ENCODE data around the gene CIDEC. TPM values are rescaled to one million over a fixed set of nuclear protein-coding genes. Genes with fewer than 3 reads are reported as not detected.

CIDEC gene
- total and polyA plus RNA-seq, 2 of the 8 experiments (the other 6 are each of a cell fraction or from before 2014, with no cell fraction given) = not detected

- no peak overlapping the region for H3K27ac ChIP-seq (ENCODE audit: low read depth, low read length)
- DNase-seq (ENCODE audit: low read depth in 1 of 2, low spot score in 2 of 2) (no peak), FAIRE-seq (no peak)
- CTCF ChIA-PET (ENCODE audit: partially characterized antibody) = interaction anchor here (1.0 to 2.2 kb wide), 6 partner anchors 8 to 80 kb away, joined by 3 to 9 read pairs (median 4); no protein-coding TSS in a partner anchor
- no peak overlapping the region for H3K9ac ChIP-seq (replicated peaks in 1 of 4; ENCODE audit: extremely low read depth in 1 of 4, low read depth in 3 of 4, low read length in 3 of 4)
- no peaks in the 10 kb centered on the region for H3K23me2 ChIP-seq (ENCODE audit: low read depth, low read length)
- H4K5ac ChIP-seq (ENCODE audit: insufficient read length, low read depth, low read length) = no peak overlapping the region
- no peak overlapping the region for H2BK120ac ChIP-seq (replicated peaks; ENCODE audit: low read depth, low read length)
- H3K23ac ChIP-seq (ENCODE audit: insufficient read length) = no peak overlapping the region
- peak overlapping the region; percentile 52 for H3K4me2 ChIP-seq (ENCODE audit: insufficient read depth in 1 of 2, low read depth in 2 of 2, low read length in 2 of 2)
- H2AFZ ChIP-seq (ENCODE audit: low read length) = peak overlapping the region; percentile 61
- no peak overlapping the region for H3K14ac ChIP-seq (ENCODE audit: insufficient read length)
- H3K4ac ChIP-seq (replicated peaks; ENCODE audit: insufficient read length, low read depth, low read length) = no peak overlapping the region
- H3K36me3 ChIP-seq (ENCODE audit: control insufficient read depth in 2 of 4, insufficient read depth in 4 of 4, low read length in 3 of 4) = no peaks in the 10 kb centered on the region
- H2BK15ac ChIP-seq (ENCODE audit: low read length) = peak overlapping the region; percentile 88
- peak overlapping the region; percentile 66 for H4K8ac ChIP-seq (ENCODE audit: extremely low read depth, insufficient read depth, low read length)
- H3K9me3 ChIP-seq (ENCODE audit: insufficient read depth in 2 of 2, low read depth in 1 of 2, low read length in 1 of 2) = no peaks in the 10 kb centered on the region
- no peaks in the 10 kb centered on the region for H3K27me3 ChIP-seq (replicated peaks in 1 of 4; ENCODE audit: control insufficient read depth in 3 of 4, extremely low read depth in 1 of 4, insufficient read depth in 3 of 4, low read length in 3 of 4)
- H2AK5ac ChIP-seq (ENCODE audit: low read depth, low read length) = no peak overlapping the region
- 0 out of 2 replicates have a peak overlapping the region, but pooled peaks have one; percentile 73 for H2BK5ac ChIP-seq (ENCODE audit: low read depth, low read length)
- 94% methylated on average over 4 of the region's 5 CpGs; no CpG with 5 or more reads in 1 of the 2 experiments for WGBS, 2 experiments (ENCODE audit: extremely low coverage in 1 of 2, insufficient coverage in 1 of 2, insufficient read length in 1 of 2, insufficient replicate concordance in 2 of 2, low coverage in 1 of 2, low lambda C conversion rate in 2 of 2, missing lambda C conversion rate in 1 of 2)
- peak overlapping the region; percentile 55 for H3K18ac ChIP-seq (ENCODE audit: extremely low read depth, low read length)
- POLR2A ChIA-PET (ENCODE audit: partially characterized antibody) = interaction anchor here (0.6 to 6.0 kb wide), 7 partner anchors 9 to 62 kb away, joined by 3 to 43 read pairs (median 5); partner anchors contain the start of gene IL17RC
- H3K4me1 ChIP-seq (replicated peaks in 1 of 4; ENCODE audit: control insufficient read depth in 3 of 4, insufficient read depth in 4 of 4, low read length in 3 of 4) = peaks cover 5 to 14% (median 11%) of the 10 kb centered on the region in 4 experiments
- 0 out of 8 replicates have a peak overlapping the region, but pooled peaks of 1 of the 4 experiments have one; percentile 2 for H3K4me3 ChIP-seq (ENCODE audit: extremely low read depth in 1 of 4, insufficient read depth in 2 of 4, low read depth in 3 of 4, low read length in 4 of 4)
- H3K56ac ChIP-seq (replicated peaks; ENCODE audit: insufficient read length, low read depth, low read length) = no peak overlapping the region
- no peak overlapping the region for H2BK20ac ChIP-seq (ENCODE audit: low read length)
- H4K91ac ChIP-seq (replicated peaks; ENCODE audit: insufficient read length, low read length) = no peak overlapping the region
- H3K79me2 ChIP-seq (ENCODE audit: control insufficient read depth in 1 of 2, insufficient read depth in 2 of 2, low read length in 2 of 2) = no peaks in the 10 kb centered on the region
- H3K79me1 ChIP-seq (ENCODE audit: low read depth, low read length) = no peaks in the 10 kb centered on the region
- H2BK12ac ChIP-seq (ENCODE audit: low read depth, low read length) = no peak overlapping the region
- H4K20me1 ChIP-seq (replicated peaks in 1 of 2; ENCODE audit: control insufficient read depth in 1 of 2, insufficient read depth in 2 of 2, low read length in 2 of 2) = no peaks in the 10 kb centered on the region
- no peak for TF ChIP-seq MAFK (IDR thresholded peaks at IDR 0.05; ENCODE audit: low read depth, low read length)
- TF ChIP-seq CREB1 (IDR thresholded peaks at IDR 0.05) = no peak
- TF ChIP-seq TCF12 (IDR thresholded peaks at IDR 0.05; ENCODE audit: low read depth, low read length) = no peak
- TF ChIP-seq CTBP2 (IDR thresholded peaks at IDR 0.05; ENCODE audit: borderline replicate concordance, insufficient read depth, insufficient read length, low read length) = no peak
- no peak for TF ChIP-seq SUZ12 (IDR thresholded peaks at IDR 0.05; ENCODE audit: low read length)
- no peak for TF ChIP-seq ATF3 (IDR thresholded peaks at IDR 0.05; ENCODE audit: insufficient read depth, low read depth, low read length)
- TF ChIP-seq SIX5 (IDR thresholded peaks at IDR 0.05; ENCODE audit: low read depth, low read length) = no peak
- no peak for TF ChIP-seq POU5F1 (IDR thresholded peaks at IDR 0.05; ENCODE audit: low read depth, low read length)
- TF ChIP-seq SRF (IDR thresholded peaks at IDR 0.05; ENCODE audit: low read depth, low read length) = no peak
- TF ChIP-seq SP1 (IDR thresholded peaks at IDR 0.05; ENCODE audit: low read depth, low read length) = no peak
- no peak for TF ChIP-seq TAF1 (IDR thresholded peaks at IDR 0.05; ENCODE audit: low read depth, low read length)
- TF ChIP-seq FOSL1 (IDR thresholded peaks at IDR 0.05; ENCODE audit: insufficient read depth, low read depth, low read length) = no peak
- no peak for TF ChIP-seq POLR2AphosphoS5 (IDR thresholded peaks at IDR 0.05; ENCODE audit: low read depth, low read length)
- no peak for TF ChIP-seq JUN (IDR thresholded peaks at IDR 0.05; ENCODE audit: low read depth, low read length)
Observed at GRCh38 chr3:9901967-9902366, 21.9 kb upstream of the CIDEC start.

All from H1 (cell line).